GM08714 (cell line): Measurements from ENCODE around the gene SVBP.

Experiments
- H3K4me3 ChIP-seq: fragments of 200-500 bp; sonication (Bioruptor generic); 2 replicates; pipeline ENCODE4 v1.5.1; 2014; ENCODE audit warnings: mild to moderate bottlenecking, low read length, inconsistent platforms
- ZNF274 ChIP-seq: IDR thresholded peaks from 2 replicates; pipeline ENCODE4 v1.6.1; 2012; ENCODE audit warnings: mild to moderate bottlenecking, low read depth, low read length

The SVBP gene

DNA sequence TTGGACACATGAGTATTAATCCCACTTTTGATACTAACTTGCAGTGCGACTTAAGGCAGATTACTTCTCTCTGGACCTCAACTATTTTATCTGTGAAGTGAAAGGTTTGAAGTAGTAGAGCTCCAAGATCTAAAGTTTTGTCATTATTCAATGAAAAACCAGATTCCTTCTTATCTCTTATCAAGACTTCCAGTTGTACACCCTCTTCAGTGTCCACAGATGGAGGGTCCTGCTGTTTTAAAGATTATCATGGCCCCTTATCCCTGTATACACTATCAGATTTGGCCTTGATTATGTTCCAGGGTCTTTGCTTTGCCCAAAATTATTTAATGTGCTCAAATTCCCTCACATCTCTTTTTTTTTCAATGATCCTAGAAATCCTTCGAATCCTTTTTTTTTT lies 49.0 kb downstream of the SVBP start:
- H3K4me3 ChIP-seq: peak overlapping the region; percentile 86; the same call in 1 of the 2 replicates
- no peak for TF ChIP-seq ZNF274

DNA sequence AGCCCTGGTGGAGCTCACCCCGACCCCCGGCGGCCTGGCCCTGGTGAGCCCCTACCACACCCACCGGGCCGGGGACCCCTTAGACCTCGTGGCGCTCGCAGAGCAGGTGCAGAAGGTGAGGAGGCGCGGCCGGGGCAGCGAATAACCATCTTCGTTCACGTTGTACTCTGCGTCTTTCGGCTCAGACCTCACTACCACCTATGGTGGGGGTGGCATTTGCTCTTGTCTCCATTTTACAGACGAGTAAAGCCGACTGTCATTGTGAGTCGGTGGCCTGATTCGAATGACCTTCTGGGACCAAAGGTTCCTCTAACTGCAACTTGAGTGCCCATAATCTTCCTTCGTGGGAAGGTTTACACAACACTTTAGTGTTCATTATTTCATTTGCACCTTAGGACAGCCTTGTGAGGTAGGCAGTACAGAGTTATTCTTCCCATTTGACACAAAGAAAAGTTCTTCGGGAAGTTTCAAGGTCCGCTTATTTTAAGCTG lies 49.6 kb downstream of the SVBP start:
- TF ChIP-seq ZNF274: no peak

GRCh38 chr1:42766741-42767509 lies 50.3 kb downstream of the SVBP start, which contains the start of the genes C1orf50 and P3H1:
Gene C1orf50, plus strand, starts transcription at chr1:42767249. Its CDS starts 63 bp downstream, at chr1:42767312.
Gene P3H1, minus strand, starts transcription at chr1:42767028. Its CDS starts 57 bp downstream, at chr1:42766971.
- TF ChIP-seq ZNF274: no peak
- H3K4me3 ChIP-seq: peak within 1 kb of the TSS; percentile 86

More for the DNA sequence above, 49.6 kb downstream of the SVBP start:
- peak overlapping the region; percentile 86 for H3K4me3 ChIP-seq

DNA sequence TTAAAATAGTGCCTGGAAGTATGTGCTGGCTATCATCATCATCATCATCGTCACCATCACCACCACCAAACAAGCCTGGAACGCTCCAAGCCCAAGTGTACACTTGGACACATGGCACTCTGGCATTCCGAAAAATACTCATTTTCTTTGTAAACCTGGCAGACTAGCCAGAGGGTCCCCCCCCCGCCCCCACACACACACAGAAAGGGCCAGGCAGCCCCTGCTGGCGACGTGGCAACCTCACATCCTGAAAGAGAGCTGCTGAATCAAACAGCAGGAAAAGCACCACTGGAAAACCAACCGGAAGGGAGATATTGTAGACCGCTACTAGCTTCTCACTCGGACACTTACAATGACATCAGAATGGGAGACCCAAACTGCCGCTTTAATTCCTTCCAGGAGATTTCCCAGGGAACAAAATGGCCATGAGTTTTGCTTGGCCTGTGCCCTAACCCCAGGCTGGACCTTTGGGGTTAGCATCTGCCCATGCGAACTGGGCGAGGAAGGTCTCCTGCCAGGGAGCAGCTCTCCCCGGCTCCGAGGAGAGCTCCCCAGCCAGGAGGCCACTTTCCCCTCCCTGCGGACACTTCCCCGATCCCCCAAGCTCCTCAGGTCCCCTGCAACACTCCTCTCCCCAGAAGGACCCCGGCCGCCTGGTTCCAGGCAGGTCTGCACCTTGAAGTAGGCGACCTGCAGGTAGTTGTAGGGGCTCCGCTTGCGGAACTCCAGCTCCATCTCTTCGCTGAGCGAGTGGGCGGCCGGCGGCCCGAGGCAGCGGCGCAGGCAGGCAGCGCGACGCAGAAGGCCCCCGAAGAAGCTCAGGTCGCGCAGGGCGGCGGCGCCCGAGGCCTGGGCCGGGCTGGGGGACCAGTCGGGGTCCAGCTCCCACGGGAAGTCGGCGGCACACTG lies 51.1 kb downstream of the SVBP start:
- TF ChIP-seq ZNF274: no peak
- peak overlapping the region; percentile 77 for H3K4me3 ChIP-seq

DNA sequence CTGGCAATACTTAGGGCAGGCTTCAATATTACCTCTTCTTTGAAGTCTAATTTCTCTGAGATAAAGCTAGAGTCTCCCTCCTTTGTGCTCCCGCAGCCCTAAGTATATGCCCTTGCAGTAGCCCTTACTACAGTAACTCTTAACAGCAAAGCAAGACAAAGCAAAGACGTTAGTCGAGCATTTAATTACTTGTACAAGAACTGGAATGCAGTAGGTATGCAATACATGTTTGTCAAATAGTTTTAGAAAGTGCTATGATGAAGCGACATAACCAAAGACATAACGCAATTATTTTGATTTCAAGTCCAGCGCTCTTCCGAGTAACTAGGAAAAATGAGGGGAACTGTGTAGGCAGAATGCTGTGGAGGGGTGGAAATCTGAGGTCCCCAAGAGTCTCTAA lies 51.9 kb downstream of the SVBP start:
- peak overlapping the region; percentile 77 for H3K4me3 ChIP-seq
- no peak for TF ChIP-seq ZNF274

DNA sequence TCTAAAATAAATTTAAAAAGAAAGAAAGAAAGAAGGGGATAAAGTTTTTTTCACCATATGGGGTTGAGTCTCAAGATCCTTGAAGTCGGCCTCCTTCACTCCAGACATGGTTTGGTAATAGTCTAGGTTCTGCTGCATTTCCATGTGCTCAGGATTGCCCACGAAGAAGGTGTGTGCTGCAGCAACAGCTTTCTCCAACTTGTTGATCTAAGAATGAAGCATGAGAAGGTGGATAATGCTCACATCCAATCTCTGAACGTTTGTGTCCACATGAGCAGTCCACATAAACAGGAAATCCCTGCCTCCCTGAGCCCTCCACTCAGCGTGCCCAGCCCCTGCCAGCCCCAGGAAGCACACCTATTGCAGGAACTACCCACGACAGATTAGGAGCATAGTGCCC lies 54.9 kb downstream of the SVBP start:
- no peak for TF ChIP-seq ZNF274
- no peak overlapping the region for H3K4me3 ChIP-seq

DNA sequence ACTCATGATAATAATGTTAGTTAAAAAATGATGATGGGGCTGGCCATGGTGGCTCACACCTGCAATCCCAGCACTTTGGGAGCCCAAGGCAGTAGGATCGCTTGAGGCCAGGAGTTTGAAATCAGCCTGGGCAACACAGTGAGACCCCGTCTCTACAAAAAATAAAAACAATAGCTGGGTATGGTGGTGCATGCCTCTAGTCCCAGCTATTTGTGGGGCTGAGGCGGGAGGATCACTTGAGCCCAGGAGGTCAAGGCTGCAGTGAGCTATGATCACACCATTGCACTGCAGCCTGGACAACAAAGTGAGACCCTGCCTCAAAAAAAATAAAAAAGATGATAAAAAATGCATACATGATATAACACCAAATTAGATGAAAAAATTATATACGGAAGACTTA lies 55.6 kb downstream of the SVBP start:
- no peak overlapping the region for H3K4me3 ChIP-seq
- TF ChIP-seq ZNF274: no peak

DNA sequence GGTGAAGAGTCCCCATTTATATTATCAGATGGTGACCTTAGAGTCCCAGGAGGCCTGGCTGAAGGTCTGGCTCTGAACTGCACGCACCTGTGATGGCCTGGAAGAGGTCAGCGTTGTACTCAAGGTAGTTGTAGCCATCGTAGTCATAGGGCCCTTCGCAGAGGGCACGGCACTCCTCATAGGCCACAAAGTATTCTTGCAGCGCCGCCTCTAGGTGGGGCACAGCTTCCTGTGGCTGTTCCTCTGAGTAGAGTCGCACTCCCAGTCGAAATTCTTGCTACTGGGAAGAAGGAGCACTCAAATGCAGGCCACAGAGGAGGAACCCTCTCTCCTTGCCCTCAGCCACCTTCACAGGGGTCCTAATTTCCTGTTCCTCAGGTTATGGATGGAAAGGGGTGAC lies 58.1 kb downstream of the SVBP start:
- H3K4me3 ChIP-seq: no peak overlapping the region
- TF ChIP-seq ZNF274: no peak

- no peak overlapping the region for H3K4me3 ChIP-seq
- no peak for TF ChIP-seq ZNF274
Observed at GRCh38 chr1:42758641-42759040, 58.6 kb downstream of the SVBP start.

GRCh38 chr1:42757892-42758275 lies 59.3 kb downstream of the SVBP start:
- no peak for TF ChIP-seq ZNF274
- H3K4me3 ChIP-seq: no peak overlapping the region
